ENCODE results near the gene TMEM38B. TPM values are rescaled to one million over a fixed set of nuclear protein-coding genes. Genes with fewer than 3 reads are reported as not detected.
"Not testable (repeated sequence)": the region's sequence is repeated elsewhere in the genome, so short reads cannot be mapped to it uniquely, and the experiment has no call there.

The TMEM38B gene
- polyA plus RNA-seq, 1 donor from 2014 or later = 30.9 TPM

- H3K27me3 ChIP-seq (ENCODE audit: insufficient read depth, low read depth, low read length) = no peaks in the 10 kb centered on the region
- no peaks in the 10 kb centered on the region for H3K36me3 ChIP-seq (ENCODE audit: insufficient read depth, low read length)
- H3K4me2 ChIP-seq (ENCODE audit: low read length) = no peak overlapping the region
- H4K20me1 ChIP-seq (ENCODE audit: insufficient read depth) = no peaks in the 10 kb centered on the region
- no peak overlapping the region for H3K9ac ChIP-seq (ENCODE audit: low read length)
- H3K79me2 ChIP-seq (replicated peaks; ENCODE audit: insufficient read depth, low read length) = no peaks in the 10 kb centered on the region
- no peak overlapping the region for H3K27ac ChIP-seq (ENCODE audit: low read length)
- no peak overlapping the region for H3K4me3 ChIP-seq (ENCODE audit: low read length)
- no peak overlapping the region for H2AFZ ChIP-seq (ENCODE audit: low read depth, low read length)
- H3F3A ChIP-seq (ENCODE audit: insufficient read depth, low read length, poor library complexity, severe bottlenecking) = no peaks in the 10 kb centered on the region
- H3K9me3 ChIP-seq (ENCODE audit: low read length) = no peaks in the 10 kb centered on the region
- TF ChIP-seq SMC3 (conservative IDR thresholded peaks at IDR 0.05; ENCODE audit: poor library complexity) (no peak), EP300 (conservative IDR thresholded peaks at IDR 0.05; ENCODE audit: poor library complexity, severe bottlenecking) (no peak), RAD21 (conservative IDR thresholded peaks at IDR 0.05) (no peak), TAF1 (IDR thresholded peaks at IDR 0.05; ENCODE audit: low read depth) (no peak), CTCF (IDR thresholded peaks at IDR 0.05; ENCODE audit: poor library complexity, severe bottlenecking) (no peak), EZH2 (IDR thresholded peaks at IDR 0.05; ENCODE audit: borderline replicate concordance, insufficient read depth, low read length, poor library complexity, severe bottlenecking) (no peak), MXI1 (conservative IDR thresholded peaks at IDR 0.05; ENCODE audit: poor library complexity, severe bottlenecking) (no peak), POLR2AphosphoS5 (IDR thresholded peaks at IDR 0.05) (no peak)
- TF ChIP-seq, protein P1, sequence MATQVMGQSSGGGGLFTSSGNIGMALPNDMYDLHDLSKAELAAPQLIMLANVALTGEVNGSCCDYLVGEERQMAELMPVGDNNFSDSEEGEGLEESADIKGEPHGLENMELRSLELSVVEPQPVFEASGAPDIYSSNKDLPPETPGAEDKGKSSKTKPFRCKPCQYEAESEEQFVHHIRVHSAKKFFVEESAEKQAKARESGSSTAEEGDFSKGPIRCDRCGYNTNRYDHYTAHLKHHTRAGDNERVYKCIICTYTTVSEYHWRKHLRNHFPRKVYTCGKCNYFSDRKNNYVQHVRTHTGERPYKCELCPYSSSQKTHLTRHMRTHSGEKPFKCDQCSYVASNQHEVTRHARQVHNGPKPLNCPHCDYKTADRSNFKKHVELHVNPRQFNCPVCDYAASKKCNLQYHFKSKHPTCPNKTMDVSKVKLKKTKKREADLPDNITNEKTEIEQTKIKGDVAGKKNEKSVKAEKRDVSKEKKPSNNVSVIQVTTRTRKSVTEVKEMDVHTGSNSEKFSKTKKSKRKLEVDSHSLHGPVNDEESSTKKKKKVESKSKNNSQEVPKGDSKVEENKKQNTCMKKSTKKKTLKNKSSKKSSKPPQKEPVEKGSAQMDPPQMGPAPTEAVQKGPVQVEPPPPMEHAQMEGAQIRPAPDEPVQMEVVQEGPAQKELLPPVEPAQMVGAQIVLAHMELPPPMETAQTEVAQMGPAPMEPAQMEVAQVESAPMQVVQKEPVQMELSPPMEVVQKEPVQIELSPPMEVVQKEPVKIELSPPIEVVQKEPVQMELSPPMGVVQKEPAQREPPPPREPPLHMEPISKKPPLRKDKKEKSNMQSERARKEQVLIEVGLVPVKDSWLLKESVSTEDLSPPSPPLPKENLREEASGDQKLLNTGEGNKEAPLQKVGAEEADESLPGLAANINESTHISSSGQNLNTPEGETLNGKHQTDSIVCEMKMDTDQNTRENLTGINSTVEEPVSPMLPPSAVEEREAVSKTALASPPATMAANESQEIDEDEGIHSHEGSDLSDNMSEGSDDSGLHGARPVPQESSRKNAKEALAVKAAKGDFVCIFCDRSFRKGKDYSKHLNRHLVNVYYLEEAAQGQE (IDR thresholded peaks at IDR 0.05; ENCODE audit: borderline replicate concordance) = no peak
- no peaks in the 10 kb centered on the region for H3K9me2 ChIP-seq (ENCODE audit: insufficient read depth, low read length)
These were observed 31.0 kb downstream of the TMEM38B start for GRCh38 chr9:105725370-105725769.

GRCh38 chr9:105728230-105728629 is 33.9 kb downstream of the TMEM38B start:
- H4K20me1 ChIP-seq (ENCODE audit: insufficient read depth); H3K36me3 ChIP-seq (ENCODE audit: insufficient read depth, low read length); H2AFZ ChIP-seq (ENCODE audit: low read depth, low read length); H3K4me2 ChIP-seq (ENCODE audit: low read length); H3K9me2 ChIP-seq (ENCODE audit: insufficient read depth, low read length); H3K9me3 ChIP-seq (ENCODE audit: low read length); H3K79me2 ChIP-seq (replicated peaks; ENCODE audit: insufficient read depth, low read length); H3K9ac ChIP-seq (ENCODE audit: low read length); H3K27me3 ChIP-seq (ENCODE audit: insufficient read depth, low read depth, low read length); H3F3A ChIP-seq (ENCODE audit: insufficient read depth, low read length, poor library complexity, severe bottlenecking); H3K27ac ChIP-seq (ENCODE audit: low read length); H3K4me3 ChIP-seq (ENCODE audit: low read length): not testable (repeated sequence)

DNA sequence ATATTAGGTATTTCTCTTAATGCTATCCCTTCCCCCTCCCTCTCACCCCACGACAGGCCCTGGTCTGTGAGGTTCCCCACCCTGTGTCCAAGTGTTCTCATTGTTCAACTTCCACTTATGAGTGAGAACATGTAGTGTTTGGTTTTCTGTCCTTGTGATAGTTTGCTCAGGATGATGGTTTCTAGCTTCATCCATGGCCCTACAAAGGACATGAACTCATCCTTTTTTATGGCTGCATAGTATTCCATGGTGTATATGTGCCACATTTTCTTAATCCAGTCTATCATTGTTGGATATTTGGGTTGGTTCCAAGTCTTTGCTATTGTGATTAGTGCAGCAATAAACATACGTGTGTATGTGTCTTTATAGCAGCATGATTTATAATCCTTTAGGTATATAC is 37.1 kb downstream of the TMEM38B start:
- H3K9me3 ChIP-seq (ENCODE audit: low read length); H3K36me3 ChIP-seq (ENCODE audit: insufficient read depth, low read length); H3K4me2 ChIP-seq (ENCODE audit: low read length); H3F3A ChIP-seq (ENCODE audit: insufficient read depth, low read length, poor library complexity, severe bottlenecking); H3K79me2 ChIP-seq (replicated peaks; ENCODE audit: insufficient read depth, low read length); H3K4me3 ChIP-seq (ENCODE audit: low read length); H4K20me1 ChIP-seq (ENCODE audit: insufficient read depth); H3K27ac ChIP-seq (ENCODE audit: low read length); H3K9me2 ChIP-seq (ENCODE audit: insufficient read depth, low read length); H2AFZ ChIP-seq (ENCODE audit: low read depth, low read length); H3K9ac ChIP-seq (ENCODE audit: low read length); H3K27me3 ChIP-seq (ENCODE audit: insufficient read depth, low read depth, low read length): not testable (repeated sequence)

Data from neural cell (in vitro differentiated cells).